Measurements from ENCODE around the gene CROCC2.

GRCh38 chr2:240990266-240990529, 84.1 kb downstream of the CROCC2 start:
- TF ChIP-seq, protein P1, sequence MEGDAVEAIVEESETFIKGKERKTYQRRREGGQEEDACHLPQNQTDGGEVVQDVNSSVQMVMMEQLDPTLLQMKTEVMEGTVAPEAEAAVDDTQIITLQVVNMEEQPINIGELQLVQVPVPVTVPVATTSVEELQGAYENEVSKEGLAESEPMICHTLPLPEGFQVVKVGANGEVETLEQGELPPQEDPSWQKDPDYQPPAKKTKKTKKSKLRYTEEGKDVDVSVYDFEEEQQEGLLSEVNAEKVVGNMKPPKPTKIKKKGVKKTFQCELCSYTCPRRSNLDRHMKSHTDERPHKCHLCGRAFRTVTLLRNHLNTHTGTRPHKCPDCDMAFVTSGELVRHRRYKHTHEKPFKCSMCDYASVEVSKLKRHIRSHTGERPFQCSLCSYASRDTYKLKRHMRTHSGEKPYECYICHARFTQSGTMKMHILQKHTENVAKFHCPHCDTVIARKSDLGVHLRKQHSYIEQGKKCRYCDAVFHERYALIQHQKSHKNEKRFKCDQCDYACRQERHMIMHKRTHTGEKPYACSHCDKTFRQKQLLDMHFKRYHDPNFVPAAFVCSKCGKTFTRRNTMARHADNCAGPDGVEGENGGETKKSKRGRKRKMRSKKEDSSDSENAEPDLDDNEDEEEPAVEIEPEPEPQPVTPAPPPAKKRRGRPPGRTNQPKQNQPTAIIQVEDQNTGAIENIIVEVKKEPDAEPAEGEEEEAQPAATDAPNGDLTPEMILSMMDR (IDR thresholded peaks at IDR 0.05): no peak
- no peak for TF ChIP-seq POLR2AphosphoS5 (IDR thresholded peaks at IDR 0.05)
